Naive B cell (primary cell): ENCODE measurements around the gene RNU1-1. TPM values are rescaled to one million over a fixed set of nuclear protein-coding genes. Genes with fewer than 3 reads are reported as not detected.
"Not testable (repeated sequence)": the region's sequence is repeated elsewhere in the genome, so short reads cannot be mapped to it uniquely, and the experiment has no call there.

Experiments used
- ATAC-seq, 2 donors: fragments of 150-1000 bp; cut with Tn5 transposase; 2 replicates each; pipeline ENCODE4 v1.10.0; 2021; ENCODE audit warnings: low read depth in 2 of 2, mild to moderate bottlenecking in 2 of 2, moderate library complexity in 2 of 2
- DNase-seq: peaks from one replicate; pipeline ENCODE4 v3.0.0; 2022
- H3K27ac Mint-ChIP-seq, 6 donors: one replicate each; pipeline ENCODE4 v1.8.0; 2020 to 2022; ENCODE audit warnings: mild to moderate bottlenecking in 6 of 6, mixed read lengths in 6 of 6, moderate library complexity in 5 of 6, inconsistent platforms in 2 of 6
- H3K27me3 Mint-ChIP-seq, 3 donors: one replicate each; pipeline ENCODE4 v1.8.0; 2021 to 2022; ENCODE audit warnings: mixed read lengths in 3 of 3, mild to moderate bottlenecking in 1 of 3
- H3K36me3 Mint-ChIP-seq, 2 donors: one replicate each; pipeline ENCODE4 v1.8.0; 2020 to 2022; ENCODE audit warnings: mixed read lengths in 2 of 2, inconsistent platforms in 1 of 2, mild to moderate bottlenecking in 1 of 2
- H3K4me1 Mint-ChIP-seq, 3 donors: one replicate each; pipeline ENCODE4 v1.8.0; 2020 to 2022; ENCODE audit warnings: mixed read lengths in 3 of 3, inconsistent platforms in 1 of 3, mild to moderate bottlenecking in 1 of 3, moderate library complexity in 1 of 3
- H3K4me3 Mint-ChIP-seq, 8 donors: one replicate each; pipeline ENCODE4 v1.8.0; 2020 to 2022; ENCODE audit warnings: mild to moderate bottlenecking in 8 of 8, mixed read lengths in 8 of 8, moderate library complexity in 8 of 8, inconsistent platforms in 2 of 8
- H3K9me3 Mint-ChIP-seq, 7 donors: one replicate each; pipeline ENCODE4 v1.8.0; 2020 to 2022; ENCODE audit warnings: mixed read lengths in 7 of 7, mild to moderate bottlenecking in 5 of 7, inconsistent platforms in 2 of 7, moderate library complexity in 1 of 7
- polyA plus RNA-seq, 6 donors: library from polyadenylated mRNA; unstranded; fragments of 300-500 nt; fragmentation: Illumina TruSeq; gene quantifications; one replicate each; pipeline ENCODE4 v1.2.3, GENCODE V29; 2021; ENCODE audit warnings: low read depth in 6 of 6

The RNU1-1 gene
- polyA plus RNA-seq, 6 donors from 2014 or later: 27.4 to 56.9 (median 45.9) TPM; not detected in 2

- not testable (repeated sequence) for H3K27ac Mint-ChIP-seq, H3K36me3 Mint-ChIP-seq, H3K9me3 Mint-ChIP-seq, H3K4me3 Mint-ChIP-seq, ATAC-seq, DNase-seq
- peaks cover 15 to 34% (median 19%) of the 10 kb centered on the region in 3 donors for H3K27me3 Mint-ChIP-seq
- H3K4me1 Mint-ChIP-seq: peaks cover 10 to 12% (median 11%) of the 10 kb centered on the region in 3 donors
Measured at GRCh38 chr1:16535898-16536297, 21.8 kb upstream of the RNU1-1 start.

- peaks cover 10 to 11% (median 10%) of the 10 kb centered on the region in 3 donors for H3K4me1 Mint-ChIP-seq
- DNase-seq, H3K36me3 Mint-ChIP-seq, ATAC-seq, H3K9me3 Mint-ChIP-seq: not testable (repeated sequence)
- peaks cover 15 to 34% (median 19%) of the 10 kb centered on the region in 3 donors for H3K27me3 Mint-ChIP-seq
- peak overlapping the region; percentile 76 to 95 (median 84) for H3K4me3 Mint-ChIP-seq
- peak overlapping the region in 2 of 6 donors; percentile 36 to 62 for H3K27ac Mint-ChIP-seq
Measured at GRCh38 chr1:16535487-16535886, 21.4 kb upstream of the RNU1-1 start.

GRCh38 chr1:16534829-16535456 is 20.9 kb upstream of the RNU1-1 start:
- Mint-ChIP-seq H3K27me3 (peaks cover 15 to 35% (median 19%) of the 10 kb centered on the region in 3 donors), H3K27ac (peak overlapping the region in 4 of 6 donors; percentile 36 to 95 (median 61)), H3K4me3 (peak overlapping the region; percentile 76 to 95 (median 92))
- H3K9me3 Mint-ChIP-seq, H3K36me3 Mint-ChIP-seq, H3K4me1 Mint-ChIP-seq: not testable (repeated sequence)
- DNase-seq: peak; percentile 36
- ATAC-seq: peak; percentile 50 to 72

GRCh38 chr1:16534239-16534828 is 20.2 kb upstream of the RNU1-1 start:
- H3K36me3 Mint-ChIP-seq, H3K9me3 Mint-ChIP-seq, H3K4me1 Mint-ChIP-seq: not testable (repeated sequence)
- Mint-ChIP-seq H3K4me3 (peak overlapping the region; percentile 76 to 95 (median 92)), H3K27me3 (peaks cover 15 to 41% (median 19%) of the 10 kb centered on the region in 3 donors), H3K27ac (peak overlapping the region in 3 of 6 donors; percentile 32 to 95 (median 62))
- DNase-seq: peak; percentile 19
- ATAC-seq: peak; percentile 50 to 53

- H3K36me3 Mint-ChIP-seq, H3K9me3 Mint-ChIP-seq, H3K27ac Mint-ChIP-seq, H3K4me1 Mint-ChIP-seq, ATAC-seq, DNase-seq: not testable (repeated sequence)
- Mint-ChIP-seq H3K4me3 (peak overlapping the region in 3 of 8 donors; percentile 27 to 36 (median 34)), H3K27me3 (peaks cover 15 to 41% (median 25%) of the 10 kb centered on the region in 3 donors)
Measured at GRCh38 chr1:16532235-16532991, 18.3 kb upstream of the RNU1-1 start.

- ATAC-seq, H3K27ac Mint-ChIP-seq, DNase-seq, H3K4me1 Mint-ChIP-seq, H3K4me3 Mint-ChIP-seq, H3K9me3 Mint-ChIP-seq, H3K36me3 Mint-ChIP-seq: not testable (repeated sequence)
- H3K27me3 Mint-ChIP-seq: peaks cover 23 to 47% (median 29%) of the 10 kb centered on the region in 3 donors
Measured at GRCh38 chr1:16528338-16528737, 14.3 kb upstream of the RNU1-1 start.

- ATAC-seq, H3K4me1 Mint-ChIP-seq, H3K9me3 Mint-ChIP-seq, H3K36me3 Mint-ChIP-seq, DNase-seq, H3K27ac Mint-ChIP-seq, H3K4me3 Mint-ChIP-seq: not testable (repeated sequence)
- H3K27me3 Mint-ChIP-seq: peaks cover 14 to 41% (median 20%) of the 10 kb centered on the region in 3 donors
Measured at GRCh38 chr1:16525769-16526168, 11.7 kb upstream of the RNU1-1 start.

GRCh38 chr1:16521679-16522078 is 7.6 kb upstream of the RNU1-1 start:
- H3K4me3 Mint-ChIP-seq, H3K36me3 Mint-ChIP-seq, H3K27ac Mint-ChIP-seq, H3K4me1 Mint-ChIP-seq, ATAC-seq, H3K9me3 Mint-ChIP-seq, DNase-seq: not testable (repeated sequence)
- peaks cover 32 to 70% (median 47%) of the 10 kb centered on the region in 3 donors for H3K27me3 Mint-ChIP-seq

GRCh38 chr1:16521288-16521583 is 7.2 kb upstream of the RNU1-1 start:
- Mint-ChIP-seq H3K4me3 (peak overlapping the region in 3 of 8 donors; percentile 59 to 84 (median 60)), H3K9me3 (no peaks in the 10 kb centered on the region), H3K4me1 (peaks cover 0 to 6% (median 5%) of the 10 kb centered on the region in 3 donors), H3K36me3 (no peaks in the 10 kb centered on the region), H3K27me3 (peaks cover 30 to 68% (median 45%) of the 10 kb centered on the region in 3 donors), H3K27ac (no peak overlapping the region)
- no peak for DNase-seq
- no peak for ATAC-seq

- H3K27ac Mint-ChIP-seq: peak overlapping the region in 1 of 6 donors; percentile 52
Measured at GRCh38 chr1:16520435-16521287, 6.6 kb upstream of the RNU1-1 start.

GRCh38 chr1:16519255-16519951 is 5.3 kb upstream of the RNU1-1 start:
- H3K9me3 Mint-ChIP-seq, ATAC-seq: not testable (repeated sequence)

More at GRCh38 chr1:16520435-16521287, 6.6 kb upstream of the RNU1-1 start:
- H3K4me1 Mint-ChIP-seq, H3K36me3 Mint-ChIP-seq, ATAC-seq, DNase-seq, H3K9me3 Mint-ChIP-seq: not testable (repeated sequence)
- peak overlapping the region in 5 of 8 donors; percentile 59 to 84 (median 73) for H3K4me3 Mint-ChIP-seq
- H3K27me3 Mint-ChIP-seq: peaks cover 27 to 62% (median 39%) of the 10 kb centered on the region in 3 donors

GRCh38 chr1:16518913-16519254 is 4.8 kb upstream of the RNU1-1 start:
- H3K36me3 Mint-ChIP-seq, H3K4me1 Mint-ChIP-seq, H3K4me3 Mint-ChIP-seq, H3K27ac Mint-ChIP-seq, DNase-seq, ATAC-seq, H3K9me3 Mint-ChIP-seq: not testable (repeated sequence)
- peaks cover 24 to 53% (median 39%) of the 10 kb centered on the region in 3 donors for H3K27me3 Mint-ChIP-seq

More at GRCh38 chr1:16519255-16519951, 5.3 kb upstream of the RNU1-1 start:
- not testable (repeated sequence) for H3K36me3 Mint-ChIP-seq, DNase-seq, H3K27ac Mint-ChIP-seq, H3K4me1 Mint-ChIP-seq, H3K4me3 Mint-ChIP-seq
- peaks cover 24 to 54% (median 39%) of the 10 kb centered on the region in 3 donors for H3K27me3 Mint-ChIP-seq
